Tibial nerve (tissue), 4 donors: Measurements from ENCODE around the gene USP24. TPM values are rescaled to one million over a fixed set of nuclear protein-coding genes. Genes with fewer than 3 reads are reported as not detected.

Source experiments
- DNase-seq, 2 donors: peaks; one replicate each; pipeline ENCODE4 v3.0.0-alpha.2; 2019; ENCODE audit warnings: low spot score in 2 of 2
- H3K27ac ChIP-seq, 4 donors: fragments of 200-600 bp; sonication (generic) in 3 of 4; one replicate each; pipeline ENCODE4 v1.5.1; 2017 to 2019; ENCODE audit warnings: mild to moderate bottlenecking in 1 of 4
- H3K27me3 ChIP-seq, 2 donors: fragments of 200-600 bp; sonication (generic) in 1 of 2; one replicate each; pipeline versions ENCODE4 v1.5.1 to v1.6.0; 2017 to 2019
- H3K36me3 ChIP-seq, 3 donors: fragments of 200-600 bp; sonication (generic); one replicate each; pipeline ENCODE4 v1.5.1; 2018 to 2019
- H3K4me1 ChIP-seq, 4 donors: fragments of 200-600 bp; sonication (generic) in 3 of 4; one replicate each; pipeline ENCODE4 v1.5.1; 2017 to 2019
- H3K4me3 ChIP-seq, 4 donors: fragments of 200-600 bp; sonication (generic) in 3 of 4; one replicate each; pipeline ENCODE4 v1.5.1; 2017 to 2019; ENCODE audit warnings: mild to moderate bottlenecking in 1 of 4, moderate library complexity in 1 of 4
- H3K9me3 ChIP-seq, 4 donors: fragments of 200-600 bp; sonication (generic) in 3 of 4; one replicate each; pipeline ENCODE4 v1.5.1; 2017 to 2019
- EP300 ChIP-seq, 2 donors: sonication (generic); formaldehyde crosslinking; IDR thresholded peaks; one replicate each; pipeline ENCODE4 v1.6.1; 2017; ENCODE audit warnings: antibody characterized with exemption in 2 of 2, mild to moderate bottlenecking in 1 of 2
- POLR2A ChIP-seq, 2 donors: fragments of 450-650 bp; IDR thresholded peaks; one replicate each; pipeline ENCODE4 v1.6.1; 2017; ENCODE audit warnings: antibody characterized with exemption in 2 of 2, mild to moderate bottlenecking in 2 of 2, moderate library complexity in 2 of 2
- WGBS, 2 donors: methylation state at CpG; one replicate each; pipeline ENCODE4 v1.1.5; 2018; 5-methylcytosine and 5-hydroxymethylcytosine counted together
- total RNA-seq, 4 donors: library from RNA; depleted of rRNA; stranded (reverse); fragments of >200 nt; gene quantifications; one replicate each; pipeline ENCODE4 v1.1.0, GENCODE V29; 2016
- TF ChIP-seq, protein P1 (sequence below), 5 experiments: fragments of 200-600 bp in 3 of 5; fragments of 450-650 bp in 2 of 5; sonication (generic) in 3 of 5; IDR thresholded peaks; one replicate each; pipeline ENCODE4 v1.5.1; 2016 to 2019; ENCODE audit warnings: antibody characterized with exemption in 5 of 5, mild to moderate bottlenecking in 3 of 5, moderate library complexity in 2 of 5

Gene USP24
- total RNA-seq, 4 donors from 2014 or later: 46.8 to 63.8 (median 55.7) TPM

DNA sequence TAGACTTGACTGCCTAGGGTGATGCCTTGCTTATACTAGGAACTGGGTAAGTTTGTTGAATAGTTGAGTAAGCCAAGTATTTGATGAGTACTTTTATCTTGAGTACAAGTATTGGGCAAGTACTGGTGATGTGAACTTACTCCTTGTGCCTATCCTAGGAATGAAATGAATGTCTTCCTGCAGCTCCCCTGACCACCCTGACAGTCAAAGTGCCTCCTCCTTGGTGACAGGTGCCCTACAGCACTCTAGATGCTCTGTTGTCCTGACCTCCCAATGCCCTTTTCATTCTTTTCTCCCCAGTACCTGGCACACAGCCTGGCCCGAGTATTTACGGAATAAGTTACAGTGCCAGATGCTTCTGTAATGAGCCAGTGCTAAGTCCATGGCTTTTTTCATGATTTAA lies 150.3 kb downstream of the USP24 start:
- Histone ChIP-seq H3K4me3 (no peak overlapping the region), H3K36me3 (peaks cover 0 to 43% (median 7%) of the 10 kb centered on the region in 3 donors), H3K9me3 (no peaks in the 10 kb centered on the region), H3K27me3 (no peaks in the 10 kb centered on the region), H3K27ac (no peak overlapping the region), H3K4me1 (peaks cover 0 to 17% (median 0%) of the 10 kb centered on the region in 4 donors)
- WGBS, 2 donors: 36 to 42% methylated on average over 2 of the region's 2 CpGs
- DNase-seq: no peak
- TF ChIP-seq EP300 (IDR thresholded peaks at IDR 0.05) (no peak), POLR2A (IDR thresholded peaks at IDR 0.05) (no peak)

DNA sequence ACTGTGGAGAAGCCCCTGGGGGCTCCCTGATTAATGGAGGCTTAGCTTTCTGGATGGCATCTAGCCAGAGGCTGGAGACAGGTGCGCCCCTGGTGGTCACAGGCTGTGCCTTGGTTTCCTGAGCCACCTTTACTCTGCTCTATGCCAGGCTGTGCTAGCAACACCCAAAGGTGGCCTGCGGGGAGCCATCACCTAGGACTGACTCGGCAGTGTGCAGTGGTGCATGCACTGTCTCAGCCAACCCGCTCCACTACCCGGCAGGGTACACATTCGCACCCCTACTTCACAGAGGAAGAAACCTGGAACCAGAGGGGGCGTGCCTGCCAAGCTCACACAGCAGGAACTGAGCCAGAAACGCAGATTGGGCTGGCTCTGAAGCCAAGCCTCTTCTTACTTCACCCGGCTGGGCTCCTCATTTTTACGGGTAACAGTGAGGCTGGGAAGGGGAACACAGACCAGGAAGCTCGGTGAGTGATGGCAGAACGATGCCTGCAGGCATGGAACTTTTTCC lies 151.0 kb downstream of the USP24 start:
- Histone ChIP-seq H3K36me3 (peaks cover 0 to 35% (median 7%) of the 10 kb centered on the region in 3 donors), H3K9me3 (no peaks in the 10 kb centered on the region), H3K4me1 (peaks cover 0 to 17% (median 0%) of the 10 kb centered on the region in 4 donors), H3K4me3 (no peak overlapping the region), H3K27ac (no peak overlapping the region), H3K27me3 (no peaks in the 10 kb centered on the region)
- no peak for DNase-seq
- WGBS, 2 donors: 56 to 62% methylated on average over 12 of the region's 12 CpGs
- no peak for TF ChIP-seq EP300 (IDR thresholded peaks at IDR 0.05)
- TF ChIP-seq, protein P1, sequence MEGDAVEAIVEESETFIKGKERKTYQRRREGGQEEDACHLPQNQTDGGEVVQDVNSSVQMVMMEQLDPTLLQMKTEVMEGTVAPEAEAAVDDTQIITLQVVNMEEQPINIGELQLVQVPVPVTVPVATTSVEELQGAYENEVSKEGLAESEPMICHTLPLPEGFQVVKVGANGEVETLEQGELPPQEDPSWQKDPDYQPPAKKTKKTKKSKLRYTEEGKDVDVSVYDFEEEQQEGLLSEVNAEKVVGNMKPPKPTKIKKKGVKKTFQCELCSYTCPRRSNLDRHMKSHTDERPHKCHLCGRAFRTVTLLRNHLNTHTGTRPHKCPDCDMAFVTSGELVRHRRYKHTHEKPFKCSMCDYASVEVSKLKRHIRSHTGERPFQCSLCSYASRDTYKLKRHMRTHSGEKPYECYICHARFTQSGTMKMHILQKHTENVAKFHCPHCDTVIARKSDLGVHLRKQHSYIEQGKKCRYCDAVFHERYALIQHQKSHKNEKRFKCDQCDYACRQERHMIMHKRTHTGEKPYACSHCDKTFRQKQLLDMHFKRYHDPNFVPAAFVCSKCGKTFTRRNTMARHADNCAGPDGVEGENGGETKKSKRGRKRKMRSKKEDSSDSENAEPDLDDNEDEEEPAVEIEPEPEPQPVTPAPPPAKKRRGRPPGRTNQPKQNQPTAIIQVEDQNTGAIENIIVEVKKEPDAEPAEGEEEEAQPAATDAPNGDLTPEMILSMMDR (IDR thresholded peaks at IDR 0.05): no peak
- TF ChIP-seq POLR2A (IDR thresholded peaks at IDR 0.05): no peak

DNA sequence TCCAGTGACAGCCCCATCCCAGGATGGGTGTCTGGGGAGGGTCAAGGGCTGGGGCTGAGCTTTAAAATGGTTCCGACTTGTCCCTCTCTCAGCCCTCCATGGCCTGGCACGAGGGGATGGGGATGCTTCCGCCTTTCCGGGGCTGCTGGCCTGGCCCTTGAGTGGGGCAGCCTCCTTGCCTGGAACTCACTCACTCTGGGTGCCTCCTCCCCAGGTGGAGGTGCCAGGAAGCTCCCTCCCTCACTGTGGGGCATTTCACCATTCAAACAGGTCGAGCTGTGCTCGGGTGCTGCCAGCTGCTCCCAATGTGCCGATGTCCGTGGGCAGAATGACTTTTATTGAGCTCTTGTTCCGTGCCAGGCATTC lies 151.6 kb downstream of the USP24 start:
- no peak overlapping the region for H3K27ac ChIP-seq
- TF ChIP-seq, protein P1 (IDR thresholded peaks at IDR 0.05): no peak
- TF ChIP-seq EP300 (IDR thresholded peaks at IDR 0.05) (no peak), POLR2A (IDR thresholded peaks at IDR 0.05) (no peak)

DNA sequence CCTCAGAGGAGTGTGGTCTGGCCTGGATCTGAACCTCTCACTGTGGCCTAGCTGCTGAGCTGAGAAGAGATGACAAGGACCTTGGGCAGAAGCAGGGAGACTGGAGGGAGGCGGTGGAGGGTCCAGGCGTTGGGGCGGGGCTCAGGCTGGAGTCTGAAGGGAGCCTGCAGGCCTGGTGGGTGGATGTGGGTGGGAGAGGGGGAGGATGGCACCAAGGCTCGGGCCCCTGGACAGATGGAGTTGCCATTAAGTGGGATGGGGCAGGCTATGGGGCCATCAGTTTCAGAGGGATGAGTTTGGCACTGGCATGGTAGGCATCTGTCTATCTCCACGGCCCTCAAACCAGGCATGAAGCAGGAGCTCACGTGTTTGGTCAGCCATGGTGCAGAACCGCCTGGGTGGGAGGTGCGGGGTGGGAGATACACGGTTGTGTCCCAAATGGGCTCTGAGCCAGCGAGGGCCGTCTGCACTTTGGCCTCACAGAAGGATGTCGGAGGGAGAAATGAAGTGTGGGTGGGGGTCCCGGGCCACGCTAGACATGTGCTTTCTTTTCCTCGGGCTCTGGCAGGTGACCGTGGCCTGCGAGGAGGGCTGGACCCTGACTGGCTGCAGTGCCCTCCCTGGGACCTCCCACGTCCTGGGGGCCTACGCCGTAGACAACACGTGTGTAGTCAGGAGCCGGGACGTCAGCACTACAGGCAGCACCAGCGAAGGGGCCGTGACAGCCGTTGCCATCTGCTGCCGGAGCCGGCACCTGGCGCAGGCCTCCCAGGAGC lies 152.2 kb downstream of the USP24 start:
- H3K27ac ChIP-seq: no peak overlapping the region
- no peak for DNase-seq
- H3K9me3 ChIP-seq: no peaks in the 10 kb centered on the region
- H3K4me3 ChIP-seq: no peak overlapping the region
- H3K27me3 ChIP-seq: no peaks in the 10 kb centered on the region
- WGBS, 2 donors: 84 to 89% methylated on average over 23 to 29 of the region's 29 CpGs
- TF ChIP-seq POLR2A (IDR thresholded peaks at IDR 0.05) (no peak), EP300 (IDR thresholded peaks at IDR 0.05) (no peak)
- TF ChIP-seq, protein P1 (IDR thresholded peaks at IDR 0.05): no peak
- H3K4me1 ChIP-seq: peaks cover 0 to 17% (median 0%) of the 10 kb centered on the region in 4 donors
- peaks cover 0 to 24% (median 0%) of the 10 kb centered on the region in 3 donors for H3K36me3 ChIP-seq

More for the DNA sequence above, 151.6 kb downstream of the USP24 start:
- no peaks in the 10 kb centered on the region for H3K9me3 ChIP-seq
- peaks cover 0 to 30% (median 6%) of the 10 kb centered on the region in 3 donors for H3K36me3 ChIP-seq
- 92 to 96% methylated on average over 8 to 9 of the region's 9 CpGs for WGBS, 2 donors
- H3K4me3 ChIP-seq: no peak overlapping the region
- no peaks in the 10 kb centered on the region for H3K27me3 ChIP-seq
- peaks cover 0 to 17% (median 0%) of the 10 kb centered on the region in 4 donors for H3K4me1 ChIP-seq
- no peak for DNase-seq

DNA sequence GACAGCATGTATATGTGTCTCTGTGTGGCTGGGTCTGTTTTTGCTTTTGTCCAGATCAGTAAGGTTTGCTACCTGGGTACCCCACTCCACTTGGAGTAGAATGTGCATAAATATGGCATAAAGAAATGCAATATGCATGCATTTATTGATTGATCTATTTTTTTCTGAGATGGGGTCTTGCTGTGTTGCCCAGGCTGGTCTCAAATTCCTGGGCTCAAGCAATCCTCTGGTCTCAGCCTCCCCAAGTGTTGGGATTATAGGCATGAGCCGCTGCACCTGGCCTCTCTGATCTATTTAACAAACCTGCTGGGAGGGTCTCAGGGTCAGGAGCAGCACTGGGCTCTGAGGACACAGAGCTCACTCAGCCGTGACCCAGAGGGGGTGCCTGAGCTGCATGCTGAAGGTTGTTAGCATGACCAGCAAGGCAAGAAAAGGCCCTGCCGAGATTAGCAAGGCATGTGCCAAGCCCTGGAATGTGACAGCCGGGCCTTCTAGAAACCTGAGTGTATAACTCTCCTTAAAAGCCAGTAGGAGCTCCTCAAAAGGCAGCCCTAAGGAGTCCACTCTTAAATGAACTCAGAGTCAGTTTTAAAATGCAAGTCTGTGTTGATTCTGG lies 153.3 kb downstream of the USP24 start:
- WGBS, 2 donors: 75 to 79% methylated on average over 4 of the region's 4 CpGs
- Histone ChIP-seq H3K4me3 (no peak overlapping the region), H3K27ac (no peak overlapping the region), H3K4me1 (peaks cover 0 to 17% (median 0%) of the 10 kb centered on the region in 4 donors), H3K27me3 (no peaks in the 10 kb centered on the region), H3K36me3 (peaks cover 0 to 12% (median 0%) of the 10 kb centered on the region in 3 donors), H3K9me3 (no peaks in the 10 kb centered on the region)
- TF ChIP-seq POLR2A (IDR thresholded peaks at IDR 0.05): no peak
- TF ChIP-seq, protein P1 (IDR thresholded peaks at IDR 0.05): no peak
- TF ChIP-seq EP300 (IDR thresholded peaks at IDR 0.05): no peak
- DNase-seq: no peak
